Measurements from ENCODE around the gene PISD. TPM values are rescaled to one million over a fixed set of nuclear protein-coding genes. Genes with fewer than 3 reads are reported as not detected.

PISD gene
- total and polyA plus RNA-seq, 9 of the 15 experiments (the other 6 are each of a cell fraction or from before 2014, with no cell fraction given), result 24.5 to 65.9 (median 36.6) TPM

GRCh38 chr22:31691408-31691807 lies 29.4 kb upstream of the PISD start:
- Histone ChIP-seq H3K36me3 (ENCODE audit: control insufficient read depth, insufficient read depth, low read length) (peaks cover 45% of the 10 kb centered on the region; the same call in 2 of the 3 replicates), H4K20me1 (replicated peaks; ENCODE audit: control insufficient read depth, insufficient read depth, low read length) (no peaks in the 10 kb centered on the region), H3K27me3 (ENCODE audit: control insufficient read depth in 2 of 2, insufficient read depth in 2 of 2, low read length in 2 of 2) (no peaks in the 10 kb centered on the region), H3K4me1 (replicated peaks in 1 of 2; ENCODE audit: control insufficient read depth in 2 of 2, insufficient read depth in 2 of 2, low read length in 2 of 2) (no peaks in the 10 kb centered on the region), H3K4me3 (no peak overlapping the region), H3K9ac (ENCODE audit: insufficient read depth in 1 of 2, low read depth in 2 of 2, low read length in 2 of 2) (no peak overlapping the region), H3K4me2 (ENCODE audit: insufficient read depth, low read length) (no peak overlapping the region), H3K79me2 (ENCODE audit: control insufficient read depth, insufficient read depth, low read length) (no peaks in the 10 kb centered on the region), H3K9me3 (replicated peaks; ENCODE audit: control insufficient read depth, insufficient read depth, low read depth, low read length) (no peaks in the 10 kb centered on the region), H3K27ac (ENCODE audit: extremely low read depth, low read depth, low read length) (no peak overlapping the region), H3K9me1 (ENCODE audit: control insufficient read depth, insufficient read depth, low read length) (no peaks in the 10 kb centered on the region), H2AFZ (ENCODE audit: low read depth, low read length) (no peak overlapping the region)
- ATAC-seq, result no peak
- no TSS peak for BruUV-seq (replicated peaks)
- intact Hi-C loops (cut with micrococcal nuclease), result no loop called here
- 88% methylated on average over 3 of the region's 3 CpGs for WGBS (ENCODE audit: insufficient coverage, low coverage, missing lambda C conversion rate)
- in situ Hi-C loops (cut with MboI), result no loop called here
- TF ChIP-seq HDAC2 (IDR thresholded peaks at IDR 0.05) (no peak), TBP (optimal IDR thresholded peaks at IDR 0.05; ENCODE audit: low read depth, low read length) (no peak), ZBTB1 (CRISPR knock-in tag; IDR thresholded peaks at IDR 0.05; ENCODE audit: borderline replicate concordance, low read depth) (no peak), RAD51 (IDR thresholded peaks at IDR 0.05; ENCODE audit: borderline replicate concordance, low read depth) (no peak), E2F3 (CRISPR knock-in tag; IDR thresholded peaks at IDR 0.05) (no peak), ILK (tag; IDR thresholded peaks at IDR 0.05; ENCODE audit: borderline replicate concordance, low read depth) (no peak), ZBED1 (IDR thresholded peaks at IDR 0.05) (no peak), CSDE1 (IDR thresholded peaks at IDR 0.05) (no peak), PML (IDR thresholded peaks at IDR 0.05; ENCODE audit: low read length) (no peak), KLF16 (IDR thresholded peaks at IDR 0.05) (no peak)
- no peak for DNase-seq (ENCODE audit: extremely low read depth in 1 of 4, low spot score in 3 of 4)
- POLR2A ChIA-PET, result interaction anchor here (0.6 to 0.7 kb wide), 2 partner anchors 11 to 18 kb away, joined by 3 read pairs; no protein-coding TSS in a partner anchor
- FAIRE-seq, result no peak
- CTCF ChIA-PET (ENCODE audit: low intra/inter-chr PET ratio), result no interaction called here
